Activated T-cell treated with anti-CD3 and anti-CD28 coated beads, Interleukin-2, amount 50 U/mL, for 48 hours (primary cell): ENCODE measurements around the gene ERICH2.
"Not testable (repeated sequence)": the region's sequence is repeated elsewhere in the genome, so short reads cannot be mapped to it uniquely, and the experiment has no call there.

Experiments used
- DNase-seq, 2 experiments: peaks; one replicate each; pipeline ENCODE4 v3.0.0-alpha.2; 2020

ERICH2 gene

GRCh38 chr2:170770008-170770605 lies at the start of gene ERICH2:
Gene ERICH2, plus strand, starts transcription at chr2:170770378. Its CDS starts 304 bp downstream, at chr2:170770682.
- DNase-seq = no peak

- DNase-seq = no peak
Measured at GRCh38 chr2:170721678-170722077, 48.5 kb upstream of the ERICH2 start.

GRCh38 chr2:170722301-170722700 lies 47.9 kb upstream of the ERICH2 start:
- DNase-seq = no peak

GRCh38 chr2:170723446-170723958 lies 46.7 kb upstream of the ERICH2 start:
- DNase-seq = no peak

GRCh38 chr2:170733798-170734600 lies 36.2 kb upstream of the ERICH2 start:
- no peak for DNase-seq

- not testable (repeated sequence) for DNase-seq
Measured at GRCh38 chr2:170734601-170735000, 35.6 kb upstream of the ERICH2 start.

GRCh38 chr2:170736628-170737027 lies 33.5 kb upstream of the ERICH2 start:
- no peak for DNase-seq

- DNase-seq = no peak
Measured at GRCh38 chr2:170737406-170737805, 32.8 kb upstream of the ERICH2 start.

- DNase-seq = no peak
Measured at GRCh38 chr2:170737821-170738220, 32.4 kb upstream of the ERICH2 start.

GRCh38 chr2:170739048-170739447 lies 31.1 kb upstream of the ERICH2 start:
- no peak for DNase-seq

GRCh38 chr2:170739507-170740046 lies 30.6 kb upstream of the ERICH2 start:
- no peak for DNase-seq

- no peak for DNase-seq
Measured at GRCh38 chr2:170740660-170741059, 29.5 kb upstream of the ERICH2 start.

GRCh38 chr2:170742000-170742399 lies 28.2 kb upstream of the ERICH2 start:
- no peak for DNase-seq

- DNase-seq = no peak
Measured at GRCh38 chr2:170742896-170743529, 27.2 kb upstream of the ERICH2 start.

GRCh38 chr2:170743530-170744239 lies 26.5 kb upstream of the ERICH2 start:
- no peak for DNase-seq

GRCh38 chr2:170744248-170745002 lies 25.8 kb upstream of the ERICH2 start:
- DNase-seq = no peak

- no peak for DNase-seq
Measured at GRCh38 chr2:170745305-170745704, 24.9 kb upstream of the ERICH2 start.

- DNase-seq = no peak
Measured at GRCh38 chr2:170747921-170748320, 22.3 kb upstream of the ERICH2 start.

- not testable (repeated sequence) for DNase-seq
Measured at GRCh38 chr2:170751555-170751954, 18.6 kb upstream of the ERICH2 start.

GRCh38 chr2:170761572-170761971 lies 8.6 kb upstream of the ERICH2 start:
- DNase-seq = no peak

- no peak for DNase-seq
Measured at GRCh38 chr2:170762760-170763159, 7.4 kb upstream of the ERICH2 start.

GRCh38 chr2:170763232-170763631 lies 6.9 kb upstream of the ERICH2 start:
- no peak for DNase-seq
